ENCODE results near the gene KLK7.

GRCh38 chr19:50932690-50933083 is 51.0 kb downstream of the KLK7 start:
- TF ChIP-seq, protein P1, sequence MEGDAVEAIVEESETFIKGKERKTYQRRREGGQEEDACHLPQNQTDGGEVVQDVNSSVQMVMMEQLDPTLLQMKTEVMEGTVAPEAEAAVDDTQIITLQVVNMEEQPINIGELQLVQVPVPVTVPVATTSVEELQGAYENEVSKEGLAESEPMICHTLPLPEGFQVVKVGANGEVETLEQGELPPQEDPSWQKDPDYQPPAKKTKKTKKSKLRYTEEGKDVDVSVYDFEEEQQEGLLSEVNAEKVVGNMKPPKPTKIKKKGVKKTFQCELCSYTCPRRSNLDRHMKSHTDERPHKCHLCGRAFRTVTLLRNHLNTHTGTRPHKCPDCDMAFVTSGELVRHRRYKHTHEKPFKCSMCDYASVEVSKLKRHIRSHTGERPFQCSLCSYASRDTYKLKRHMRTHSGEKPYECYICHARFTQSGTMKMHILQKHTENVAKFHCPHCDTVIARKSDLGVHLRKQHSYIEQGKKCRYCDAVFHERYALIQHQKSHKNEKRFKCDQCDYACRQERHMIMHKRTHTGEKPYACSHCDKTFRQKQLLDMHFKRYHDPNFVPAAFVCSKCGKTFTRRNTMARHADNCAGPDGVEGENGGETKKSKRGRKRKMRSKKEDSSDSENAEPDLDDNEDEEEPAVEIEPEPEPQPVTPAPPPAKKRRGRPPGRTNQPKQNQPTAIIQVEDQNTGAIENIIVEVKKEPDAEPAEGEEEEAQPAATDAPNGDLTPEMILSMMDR (IDR thresholded peaks at IDR 0.05; ENCODE audit: insufficient read depth, low read length, poor library complexity, severe bottlenecking) = no peak
- no peak for TF ChIP-seq EZH2phosphoT487 (conservative IDR thresholded peaks at IDR 0.05; ENCODE audit: low read length)

All from SU-DHL-6 (cell line).